Measurements from ENCODE around the gene SPACA6.

Gene SPACA6

GRCh38 chr19:51709575-51709974 is 16.4 kb downstream of the SPACA6 start:
- no peak for TF ChIP-seq CTCF (conservative IDR thresholded peaks at IDR 0.05; ENCODE audit: low read depth)
- ChIA-PET CTCF (interaction anchor here (1.4 kb wide), 1 partner anchor 68 kb away, joined by 8 read pairs; no protein-coding TSS in a partner anchor), POLR2A (ENCODE audit: low non-redundant PET) (interaction anchor here (0.6 kb wide), 1 partner anchor 161 kb away, joined by 5 read pairs; no protein-coding TSS in a partner anchor)
- H3K27ac ChIP-seq = no peak overlapping the region
- no peak for DNase-seq (ENCODE audit: low spot score)

GRCh38 chr19:51710163-51710562 is 17.0 kb downstream of the SPACA6 start:
- TF ChIP-seq CTCF (conservative IDR thresholded peaks at IDR 0.05; ENCODE audit: low read depth) = no peak
- no peak overlapping the region for H3K27ac ChIP-seq
- no peak for DNase-seq (ENCODE audit: low spot score)
- POLR2A ChIA-PET (ENCODE audit: low non-redundant PET) = no interaction called here
- CTCF ChIA-PET = interaction anchor here (1.4 kb wide), 1 partner anchor 68 kb away, joined by 8 read pairs; no protein-coding TSS in a partner anchor

GRCh38 chr19:51711702-51712101 is 18.6 kb downstream of the SPACA6 start:
- POLR2A ChIA-PET (ENCODE audit: low non-redundant PET) = no interaction called here
- DNase-seq (ENCODE audit: low spot score) = no peak
- CTCF ChIA-PET = interaction anchor here (1.5 kb wide), 1 partner anchor 66 kb away, joined by 7 read pairs; no protein-coding TSS in a partner anchor
- H3K27ac ChIP-seq = no peak overlapping the region
- TF ChIP-seq CTCF (conservative IDR thresholded peaks at IDR 0.05; ENCODE audit: low read depth) = no peak

GRCh38 chr19:51712461-51713081 is 19.4 kb downstream of the SPACA6 start:
- H3K27ac ChIP-seq = no peak overlapping the region
- CTCF ChIA-PET = interaction anchor here (1.5 kb wide), 1 partner anchor 65 kb away, joined by 7 read pairs; no protein-coding TSS in a partner anchor
- peak; percentile 73 for TF ChIP-seq CTCF (conservative IDR thresholded peaks at IDR 0.05; ENCODE audit: low read depth)
- POLR2A ChIA-PET (ENCODE audit: low non-redundant PET) = no interaction called here
- DNase-seq (ENCODE audit: low spot score) = peak; percentile 75

- CTCF ChIA-PET = interaction anchor here (0.7 kb wide), 1 partner anchor 64 kb away, joined by 4 read pairs; no protein-coding TSS in a partner anchor
- POLR2A ChIA-PET (ENCODE audit: low non-redundant PET) = no interaction called here
- no peak for DNase-seq (ENCODE audit: low spot score)
- TF ChIP-seq CTCF (conservative IDR thresholded peaks at IDR 0.05; ENCODE audit: low read depth) = no peak
- H3K27ac ChIP-seq = no peak overlapping the region
Measured at GRCh38 chr19:51713319-51714285, 20.5 kb downstream of the SPACA6 start.

GRCh38 chr19:51714848-51715247 is 21.7 kb downstream of the SPACA6 start:
- TF ChIP-seq CTCF (conservative IDR thresholded peaks at IDR 0.05; ENCODE audit: low read depth) = no peak
- DNase-seq (ENCODE audit: low spot score) = no peak
- POLR2A ChIA-PET (ENCODE audit: low non-redundant PET) = no interaction called here
- H3K27ac ChIP-seq = no peak overlapping the region
- CTCF ChIA-PET = interaction anchor here (0.7 kb wide), 1 partner anchor 63 kb away, joined by 4 read pairs; no protein-coding TSS in a partner anchor
